Measurements from ENCODE around the gene FAAH.

- TF ChIP-seq SMC3 (IDR thresholded peaks at IDR 0.05; ENCODE audit: low read depth, low read length) (no peak), JUND (IDR thresholded peaks at IDR 0.05) (no peak), CTCF (IDR thresholded peaks at IDR 0.05) (no peak), PBX3 (IDR thresholded peaks at IDR 0.05) (no peak), GABPA (IDR thresholded peaks at IDR 0.05; ENCODE audit: low read depth) (no peak), CHD2 (IDR thresholded peaks at IDR 0.05; ENCODE audit: low read length, partially characterized antibody) (no peak), RCOR1 (IDR thresholded peaks at IDR 0.05; ENCODE audit: low read length) (no peak), MAX (IDR thresholded peaks at IDR 0.05; ENCODE audit: low read depth) (no peak), FOXM1 (IDR thresholded peaks at IDR 0.05; ENCODE audit: low read depth) (no peak), TCF12 (IDR thresholded peaks at IDR 0.05) (no peak), POLR2AphosphoS5 (IDR thresholded peaks at IDR 0.05; ENCODE audit: low read depth, low read length) (no peak), MEF2A (IDR thresholded peaks at IDR 0.05; ENCODE audit: borderline replicate concordance, low read depth) (no peak)
These were observed 11.6 kb downstream of the FAAH start for GRCh38 chr1:46405724-46406123.
